OCI-LY7 (cell line): Measurements from ENCODE around the gene RBKS. TPM values are rescaled to one million over a fixed set of nuclear protein-coding genes. Genes with fewer than 3 reads are reported as not detected.

Source experiments
- BruUV-seq: library from RNA; stranded (reverse); fragments of 400-500 nt; replicated peaks from 2 replicates; lab custom pipeline; 2021; lab: Mats Ljungman, UMichigan
- CTCF ChIA-PET: fragments of 300-600 bp; sonication (Branson Sonifier 250); formaldehyde crosslinking; loops from one replicate; lab custom pipeline; 2022; ENCODE audit warnings: antibody characterized with exemption; ENCODE audit not compliant: unreplicated experiment; lab: Charles Lee
- POLR2A ChIA-PET: fragments of 300-600 bp; sonication (Branson Sonifier 250); formaldehyde crosslinking; loops from one replicate; lab custom pipeline; 2022; ENCODE audit warnings: antibody characterized with exemption; lab: Charles Lee
- DNase-seq: peaks from one replicate; pipeline ENCODE4 v3.0.0-alpha.2; 2015; ENCODE audit warnings: low spot score
- H2AFZ ChIP-seq: fragments of 200-600 bp; sonication (generic), shearing (Covaris generic); 2 replicates; pipeline ENCODE4 v1.6.1; 2014; ENCODE audit warnings: mild to moderate bottlenecking, antibody characterized with exemption, low read length, moderate library complexity
- H3K27ac ChIP-seq: fragments of 200-600 bp; sonication (generic); 2 replicates; pipeline ENCODE4 v1.5.1; 2014; ENCODE audit warnings: mixed run types, low read depth, mild to moderate bottlenecking, moderate library complexity, low read length, inconsistent platforms; ENCODE audit not compliant: poor library complexity, severe bottlenecking
- H3K36me3 ChIP-seq: fragments of 200-600 bp; sonication (generic); 2 replicates; pipeline ENCODE4 v1.6.1; 2014; ENCODE audit warnings: mild to moderate bottlenecking, antibody characterized with exemption, low read length, moderate library complexity, mixed read lengths; ENCODE audit not compliant: insufficient read depth
- H3K4me1 ChIP-seq: fragments of 200-600 bp; sonication (generic); 2 replicates; pipeline ENCODE4 v1.5.1; 2014; ENCODE audit warnings: mild to moderate bottlenecking, low read length; ENCODE audit not compliant: insufficient read depth, poor library complexity, severe bottlenecking
- H3K4me2 ChIP-seq: fragments of 200-600 bp; sonication (generic); 2 replicates; pipeline ENCODE4 v1.6.1; 2014; ENCODE audit warnings: mild to moderate bottlenecking, low read length
- H3K4me3 ChIP-seq: fragments of 200-600 bp; sonication (generic); 2 replicates; pipeline ENCODE4 v1.5.1; 2014; ENCODE audit warnings: mild to moderate bottlenecking, low read depth, low read length; ENCODE audit not compliant: poor library complexity, severe bottlenecking
- H3K79me2 ChIP-seq: fragments of 200-600 bp; sonication (generic); 2 replicates; pipeline ENCODE4 v1.6.1; 2016; ENCODE audit warnings: low read depth, mild to moderate bottlenecking, low read length, moderate library complexity, mixed read lengths; ENCODE audit not compliant: insufficient read depth
- H3K9me2 ChIP-seq: fragments of 200-600 bp; sonication (generic); 2 replicates; pipeline ENCODE4 v1.6.1; 2016; ENCODE audit warnings: mild to moderate bottlenecking, low read length, mixed read lengths; ENCODE audit not compliant: insufficient read depth
- H3K9me3 ChIP-seq: fragments of 200-600 bp; sonication (generic); 2 replicates; pipeline ENCODE4 v1.6.1; 2014; ENCODE audit warnings: mild to moderate bottlenecking, mixed run types, low read length, mixed read lengths
- H4K20me1 ChIP-seq: fragments of 200-600 bp; sonication (generic); 2 replicates; pipeline ENCODE4 v1.6.1; 2014; ENCODE audit warnings: mild to moderate bottlenecking, antibody characterized with exemption, low read length, moderate library complexity, mixed read lengths; ENCODE audit not compliant: insufficient read depth
- CTCF ChIP-seq: fragments of 200-600 bp; sonication (generic); conservative IDR thresholded peaks from 2 replicates; pipeline ENCODE4 v1.5.1; 2014; ENCODE audit warnings: mild to moderate bottlenecking, antibody characterized with exemption, low read length, moderate library complexity, mixed read lengths
- EZH2phosphoT487 ChIP-seq: fragments of 200-600 bp; sonication (generic); IDR thresholded peaks from 2 replicates; pipeline ENCODE4 v1.6.1; 2018; ENCODE audit warnings: low read depth, borderline replicate concordance, mild to moderate bottlenecking, mixed run types, antibody characterized with exemption, low read length, moderate library complexity, mixed read lengths
- intact Hi-C: fragments of 100-400 bp; cut with micrococcal nuclease; formaldehyde crosslinking; loops from one replicate; pipeline ENCODE4 v1.10.0; 2022; ENCODE audit not compliant: unreplicated experiment
- total RNA-seq, 2 experiments: library from RNA; depleted of rRNA in 1 of 2; stranded (reverse); fragments of >200 nt in 1 of 2; shearing (Covaris generic) in 1 of 2; gene quantifications; 2 replicates each; pipeline ENCODE4 v1.2.3, GENCODE V29; 2014 to 2022

The RBKS gene
- total RNA-seq, 2 experiments from 2014 or later: 1.1 TPM

GRCh38 chr2:27906074-27906473 is 15.9 kb upstream of the RBKS start:
- H4K20me1 ChIP-seq: no peaks in the 10 kb centered on the region
- H3K9me3 ChIP-seq: no peaks in the 10 kb centered on the region
- no peak overlapping the region for H3K4me3 ChIP-seq
- H3K36me3 ChIP-seq: no peaks in the 10 kb centered on the region
- TF ChIP-seq CTCF: no peak
- no peak for TF ChIP-seq EZH2phosphoT487
- POLR2A ChIA-PET: no interaction called here
- H3K79me2 ChIP-seq: no peaks in the 10 kb centered on the region
- no TSS peak for BruUV-seq
- no peak for DNase-seq
- H3K9me2 ChIP-seq: no peaks in the 10 kb centered on the region
- no peak overlapping the region for H3K4me2 ChIP-seq
- H3K4me1 ChIP-seq: no peaks in the 10 kb centered on the region
- no peak overlapping the region for H2AFZ ChIP-seq
- H3K27ac ChIP-seq: no peak overlapping the region
- intact Hi-C loops: no loop called here
- CTCF ChIA-PET: no interaction called here

- H4K20me1 ChIP-seq: no peaks in the 10 kb centered on the region
- H3K4me1 ChIP-seq: no peaks in the 10 kb centered on the region
- no peaks in the 10 kb centered on the region for H3K9me2 ChIP-seq
- POLR2A ChIA-PET: no interaction called here
- H3K27ac ChIP-seq: no peak overlapping the region
- H2AFZ ChIP-seq: no peak overlapping the region
- no peaks in the 10 kb centered on the region for H3K9me3 ChIP-seq
- TF ChIP-seq CTCF (no peak), EZH2phosphoT487 (no peak)
- no peak for DNase-seq
- H3K36me3 ChIP-seq: no peaks in the 10 kb centered on the region
- CTCF ChIA-PET: no interaction called here
- intact Hi-C loops: no loop called here
- no peaks in the 10 kb centered on the region for H3K79me2 ChIP-seq
- no TSS peak for BruUV-seq
- H3K4me3 ChIP-seq: no peak overlapping the region
- no peak overlapping the region for H3K4me2 ChIP-seq
These were observed 14.1 kb upstream of the RBKS start for GRCh38 chr2:27904405-27904665.

GRCh38 chr2:27903649-27904404 is 13.6 kb upstream of the RBKS start:
- POLR2A ChIA-PET: no interaction called here
- intact Hi-C loops: no loop called here

More at GRCh38 chr2:27903649-27904404, 13.6 kb upstream of the RBKS start:
- H3K36me3 ChIP-seq: no peaks in the 10 kb centered on the region; the same call in 1 of the 2 replicates
- no peaks in the 10 kb centered on the region for H4K20me1 ChIP-seq
- H3K9me3 ChIP-seq: no peaks in the 10 kb centered on the region
- H3K27ac ChIP-seq: no peak overlapping the region
- no peak overlapping the region for H3K4me2 ChIP-seq
- no peaks in the 10 kb centered on the region for H3K4me1 ChIP-seq
- CTCF ChIA-PET: no interaction called here
- H2AFZ ChIP-seq: no peak overlapping the region
- TF ChIP-seq CTCF (no peak), EZH2phosphoT487 (no peak)
- no peak for DNase-seq
- H3K9me2 ChIP-seq: no peaks in the 10 kb centered on the region
- BruUV-seq: no TSS peak
- no peak overlapping the region for H3K4me3 ChIP-seq
- H3K79me2 ChIP-seq: no peaks in the 10 kb centered on the region
